Parietal lobe (tissue), 2 donors: ENCODE data around the gene TESK1. TPM values are rescaled to one million over a fixed set of nuclear protein-coding genes. Genes with fewer than 3 reads are reported as not detected.

Source experiments
- small RNA-seq: library from RNA; depleted of rRNA; stranded (forward); fragments of <200 nt; gene quantifications from one replicate; pipeline ENCODE3, GENCODE V24; 2014; ENCODE audit warnings: low replicate concordance
- total RNA-seq: library from RNA; depleted of rRNA; stranded (reverse); fragments of >200 nt; gene quantifications from one replicate; pipeline ENCODE4 v1.2.3, GENCODE V29; 2014

The TESK1 gene
- 19.1 TPM for total RNA-seq

DNA sequence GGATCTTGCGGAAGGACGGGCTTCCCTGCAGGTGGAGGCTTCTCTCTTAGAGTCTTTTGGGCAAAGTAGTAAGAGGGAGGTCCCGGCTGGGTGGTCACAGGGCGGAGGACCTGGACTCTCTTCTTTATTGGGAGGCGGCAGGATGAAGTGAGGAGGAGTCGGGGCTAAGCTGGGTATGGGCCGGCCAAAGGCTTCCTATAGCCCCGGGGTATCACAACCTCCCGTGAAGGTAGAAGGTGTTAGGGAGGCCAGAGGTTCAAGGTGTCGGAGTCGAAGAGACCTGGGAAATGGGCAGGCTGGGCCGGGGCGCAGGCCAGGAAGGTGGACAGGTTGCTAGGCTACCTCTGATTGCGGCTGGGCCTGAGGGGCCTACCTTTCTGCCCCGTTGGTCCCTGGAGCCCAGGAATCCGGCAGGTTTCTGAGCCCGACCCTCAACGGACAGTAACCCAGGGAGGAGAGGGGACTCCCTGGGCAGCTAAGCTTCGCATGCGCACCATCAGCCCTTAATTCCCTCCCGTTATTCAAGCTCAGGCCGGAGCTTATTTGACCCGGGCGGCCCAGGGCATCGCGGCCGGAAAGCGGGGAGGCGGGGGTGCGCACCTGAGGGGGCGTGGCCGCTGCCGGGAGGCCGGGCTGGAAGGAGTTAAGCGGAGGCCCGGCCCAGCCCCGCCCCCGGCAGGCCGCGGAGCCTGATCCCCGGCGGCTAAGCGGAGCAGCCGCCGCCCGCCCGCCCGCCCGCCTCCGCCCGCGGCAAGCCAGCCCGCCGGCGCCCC is at the start of gene TESK1:
TESK1 (plus strand) TSS at position 685 of the 773 bp plus-strand sequence. CDS start 358 bp downstream, outside the sequence.

DNA sequence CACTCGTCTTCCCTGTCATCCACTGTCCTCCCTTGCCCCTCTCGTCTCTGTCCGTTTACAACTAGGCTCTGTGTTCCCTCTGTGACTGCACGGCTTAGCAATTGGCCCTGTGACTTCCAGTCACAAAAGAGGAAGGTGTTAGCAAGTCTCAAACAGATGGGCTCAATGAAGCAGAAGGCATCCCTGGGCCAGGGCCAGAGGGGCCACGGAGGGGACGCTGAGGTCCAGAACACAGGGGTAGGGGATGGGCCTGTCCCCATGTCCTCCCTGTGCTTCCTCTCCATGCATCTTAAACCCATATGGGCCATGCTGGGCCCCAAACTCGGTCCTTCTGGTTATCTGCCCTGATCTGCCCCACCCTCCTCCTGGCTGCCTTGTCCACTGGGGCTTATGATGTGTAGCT is 13.3 kb downstream of the TESK1 start, which contains the start of gene CD72:
CD72 (minus strand) TSS at position 89 of the 403 bp plus-strand sequence. CDS start 110 bp downstream, outside the sequence.

DNA sequence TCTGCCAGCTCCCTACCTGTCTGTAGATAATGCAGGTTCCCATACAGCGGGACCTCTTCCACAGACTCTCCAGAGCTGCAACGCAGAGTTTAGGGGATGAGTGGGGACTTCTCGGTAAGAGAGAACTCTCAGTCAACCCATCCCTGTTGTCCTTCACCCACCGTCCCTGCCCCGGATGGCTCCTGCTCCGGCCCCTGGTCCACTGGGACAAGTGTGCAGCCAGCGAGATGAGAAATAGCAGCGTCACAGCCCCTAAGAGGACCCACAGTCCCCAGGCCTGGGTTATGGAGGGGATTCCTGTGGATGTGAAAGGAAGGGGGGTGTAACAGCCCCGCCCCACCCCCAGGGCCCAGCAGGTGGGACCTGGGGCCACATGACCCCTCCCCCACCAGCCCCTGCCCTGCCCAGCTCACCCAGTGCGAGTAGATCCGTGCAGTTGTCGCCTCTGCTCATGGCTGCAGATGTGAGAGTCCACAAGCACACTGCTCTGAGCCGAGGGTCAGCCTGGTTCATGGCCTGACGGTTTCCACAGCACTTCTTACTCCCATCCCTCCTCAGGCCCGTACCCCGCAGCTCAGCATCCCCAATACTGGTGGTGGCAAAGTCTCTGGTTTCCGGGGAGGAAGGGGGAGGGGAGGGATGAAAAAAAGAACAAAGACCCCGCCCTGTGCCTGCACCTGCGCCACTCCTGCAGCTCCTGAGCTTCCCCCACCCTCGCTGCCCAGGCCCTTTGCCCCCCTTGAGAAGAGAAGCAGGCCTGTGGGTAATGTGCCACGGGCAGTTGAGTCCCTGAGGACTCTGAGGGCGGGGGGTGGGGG is 45.5 kb downstream of the TESK1 start, which contains the start of gene SIT1:
SIT1 (minus strand) TSS at position 591 of the 818 bp plus-strand sequence; CDS start at position 513, 78 bp downstream.

DNA sequence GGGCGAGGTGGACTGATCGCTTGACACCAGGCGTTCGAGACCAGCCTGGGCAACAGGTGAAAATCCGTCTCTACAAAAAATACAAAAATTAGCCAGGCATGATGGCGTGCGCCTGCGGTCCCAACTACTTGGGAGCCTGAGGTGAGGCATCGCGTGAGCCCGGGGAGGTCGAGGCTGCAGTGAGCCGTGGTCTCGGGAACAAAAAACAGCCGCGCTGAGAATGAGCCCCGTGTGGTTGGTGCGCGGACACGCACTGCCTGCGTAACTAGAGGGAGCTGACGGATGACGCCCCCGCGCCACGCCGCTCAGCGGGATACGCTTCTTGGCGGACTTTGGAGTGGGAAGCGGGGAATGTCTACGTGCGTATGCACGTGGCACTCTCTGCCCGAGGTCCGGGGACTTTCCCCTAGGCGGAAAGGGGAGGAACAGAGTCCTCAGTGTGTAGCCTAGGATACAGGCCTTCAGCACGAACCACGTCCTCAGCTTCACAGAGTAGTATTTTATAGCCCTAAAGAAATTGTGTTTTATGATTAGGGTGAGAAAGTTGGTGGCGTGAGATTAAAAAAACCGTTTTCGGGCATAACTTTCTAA is 52.6 kb downstream of the TESK1 start, which contains the start of gene RMRP:
RMRP (minus strand) TSS at position 474 of the 591 bp plus-strand sequence.

DNA sequence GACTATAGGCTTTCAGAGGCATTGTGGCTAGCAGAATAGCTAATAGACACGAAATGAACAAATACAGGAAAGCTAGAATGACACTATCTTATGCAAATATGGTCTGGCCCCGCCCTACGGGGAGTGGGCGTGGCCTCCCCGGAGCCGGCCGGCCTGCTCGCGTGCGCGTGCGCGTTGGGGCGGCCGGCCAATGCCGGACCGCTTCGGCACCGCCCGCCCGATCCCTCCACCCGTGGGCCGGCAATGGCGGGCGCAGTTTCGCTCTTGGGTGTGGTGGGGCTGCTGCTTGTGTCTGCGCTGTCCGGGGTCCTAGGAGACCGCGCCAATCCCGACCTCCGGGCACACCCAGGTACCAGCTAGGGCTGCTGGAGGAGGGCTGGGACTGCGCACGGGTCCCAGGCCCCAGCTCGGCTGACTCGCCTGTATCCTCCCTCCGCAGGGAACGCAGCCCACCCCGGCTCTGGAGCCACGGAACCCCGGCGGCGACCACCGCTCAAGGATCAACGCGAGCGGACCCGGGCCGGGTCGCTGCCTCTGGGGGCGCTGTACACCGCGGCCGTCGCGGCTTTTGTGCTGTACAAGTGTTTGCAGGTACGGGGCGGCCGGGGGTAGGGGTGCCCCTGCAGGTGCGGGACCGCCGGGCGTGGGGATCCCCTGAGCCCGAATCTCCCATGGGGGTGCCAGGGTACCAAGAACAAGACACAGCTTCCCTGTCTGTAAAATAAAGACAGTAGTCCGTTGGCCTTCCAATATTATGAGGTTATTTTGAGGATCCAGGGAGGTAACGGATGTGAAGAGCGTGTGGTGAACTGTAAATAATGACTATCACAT is 53.3 kb downstream of the TESK1 start, which contains the start of gene CCDC107:
CCDC107 (plus strand) TSS at position 156 of the 831 bp plus-strand sequence; CDS start at position 244, 88 bp downstream.

Small RNA genes within 50 kb of the gene (small RNA-seq; reads per million reads assigned to genes)
- 0.12 reads per million for gene MIR4667
- not detected for gene RMRP
- not detected for gene RPS29P17

Other genes with a start within 250 kb of the TESK1 start
- 66.4 TPM for gene RUSC2, start 115.2 kb upstream of the TESK1 start, total RNA-seq
- gene CD72, start 13.2 kb downstream of the TESK1 start, total RNA-seq, result not detected
- not detected for gene SIT1, start 45.7 kb downstream of the TESK1 start, total RNA-seq
- gene RMRP, start 52.8 kb downstream of the TESK1 start, total RNA-seq, result 78,439 TPM
- gene CCDC107, start 53.0 kb downstream of the TESK1 start, total RNA-seq, result 9.7 TPM
- gene ARHGEF39, start 59.9 kb downstream of the TESK1 start, total RNA-seq, result 0.31 TPM
- gene CA9, start 68.7 kb downstream of the TESK1 start, total RNA-seq, result not detected
- 15.7 TPM for gene TPM2, start 84.7 kb downstream of the TESK1 start, total RNA-seq
- 26.6 TPM for gene TLN1, start 126.9 kb downstream of the TESK1 start, total RNA-seq
- gene CREB3, start 127.4 kb downstream of the TESK1 start, total RNA-seq, result 30.0 TPM
- 92.0 TPM for gene GBA2, start 144.0 kb downstream of the TESK1 start, total RNA-seq
- 20.0 TPM for gene RGP1, start 144.0 kb downstream of the TESK1 start, total RNA-seq
- not detected for gene MSMP, start 149.0 kb downstream of the TESK1 start, total RNA-seq
- gene NPR2, start 186.3 kb downstream of the TESK1 start, total RNA-seq, result 19.4 TPM
- 4.1 TPM for gene SPAG8, start 207.0 kb downstream of the TESK1 start, total RNA-seq
- gene HINT2, start 209.8 kb downstream of the TESK1 start, total RNA-seq, result 7.8 TPM
- gene FAM221B, start 223.5 kb downstream of the TESK1 start, total RNA-seq, result not detected
- 12.5 TPM for gene TMEM8B, start 224.0 kb downstream of the TESK1 start, total RNA-seq